HCT116 (cell line): ENCODE results near the gene TBX4. TPM values are rescaled to one million over a fixed set of nuclear protein-coding genes. Genes with fewer than 3 reads are reported as not detected.

Experiments
- ATAC-seq: fragments of 200-7000 bp; cut with Tn5 transposase; 2 replicates; pipeline ENCODE4 v1.9.1; 2020; ENCODE audit warnings: mild to moderate bottlenecking, moderate library complexity
- BruUV-seq: library from RNA; stranded (reverse); fragments of 400-500 nt; replicated peaks from 2 replicates; lab custom pipeline; 2021; lab: Mats Ljungman, UMichigan
- CTCF ChIA-PET: fragments of 300-600 bp; sonication (Branson Sonifier 250); formaldehyde crosslinking; loops from one replicate; lab custom pipeline; 2021; ENCODE audit warnings: antibody characterized with exemption; lab: Charles Lee
- POLR2A ChIA-PET: fragments of 300-600, 350-600 bp; sonication (Branson Sonifier 250); formaldehyde crosslinking; loops from one replicate; lab custom pipeline; 2021; ENCODE audit warnings: antibody characterized with exemption; lab: Charles Lee
- RAD21 ChIA-PET, 2 experiments: fragments of 300-600 bp; sonication (Branson Sonifier 250); formaldehyde crosslinking; loops; one replicate each; lab custom pipeline; 2023; ENCODE audit warnings: low total read pairs in 2 of 2; ENCODE audit not compliant: uncharacterized antibody in 2 of 2, unreplicated experiment in 2 of 2, low non-redundant PET in 1 of 2; lab: Charles Lee
- DNase-seq: peaks from one replicate; pipeline ENCODE4 v3.0.0-alpha.2; 2010; ENCODE audit warnings: low read depth, low spot score
- H2AFZ ChIP-seq: fragments of 200-600 bp; shearing (Covaris generic), sonication (generic); 2 replicates; pipeline ENCODE4 v1.6.1; 2017; ENCODE audit warnings: low read depth, mixed run types, mixed read lengths, antibody characterized with exemption, low read length; ENCODE audit not compliant: poor library complexity, severe bottlenecking
- H3K27ac ChIP-seq: 2 replicates; pipeline ENCODE4 v1.5.1; 2012; ENCODE audit warnings: low read depth, low read length
- H3K27me3 ChIP-seq: fragments of 200-600 bp; sonication (generic); 2 replicates; pipeline ENCODE4 v1.6.1; 2016; ENCODE audit warnings: mixed run types, low read length, mixed read lengths; ENCODE audit not compliant: insufficient read depth
- H3K36me3 ChIP-seq, 2 experiments: fragments of 200-500 bp in 1 of 2; fragments of 200-600 bp in 1 of 2; sonication (Bioruptor generic) in 1 of 2; sonication (generic) in 1 of 2; 2 replicates each; pipeline versions ENCODE4 v1.5.1 to v1.6.1; 2014 to 2016; ENCODE audit warnings: low read length in 2 of 2, inconsistent platforms in 1 of 2, mixed read lengths in 1 of 2, mixed run types in 1 of 2; ENCODE audit not compliant: insufficient read depth in 2 of 2, control insufficient read depth in 1 of 2
- H3K4me1 ChIP-seq, 2 experiments: fragments of 200-600 bp in 1 of 2; sonication (generic) in 1 of 2; 2 replicates each; pipeline versions ENCODE4 v1.5.1 to v1.6.1; 2012 to 2017; ENCODE audit warnings: low read length in 2 of 2, inconsistent platforms in 1 of 2, mild to moderate bottlenecking in 1 of 2, mixed read lengths in 1 of 2, mixed run types in 1 of 2, moderate library complexity in 1 of 2; ENCODE audit not compliant: insufficient read depth in 2 of 2, control insufficient read depth in 1 of 2
- H3K4me2 ChIP-seq: fragments of 200-600 bp; sonication (generic); 2 replicates; pipeline ENCODE4 v1.6.1; 2017; ENCODE audit warnings: mixed run types, low read length, mixed read lengths
- H3K4me3 ChIP-seq, 2 experiments: fragments of 200-600 bp in 1 of 2; sonication (generic) in 1 of 2; replicated peaks in 1 of 2; 2 replicates each; pipeline ENCODE4 v1.5.1; 2011 to 2016; ENCODE audit warnings: low read length in 2 of 2, control low read depth in 1 of 2, low read depth in 1 of 2, mild to moderate bottlenecking in 1 of 2, mixed read lengths in 1 of 2, mixed run types in 1 of 2
- H3K79me2 ChIP-seq: fragments of 200-600 bp; sonication (generic); 2 replicates; pipeline ENCODE4 v1.6.1; 2017; ENCODE audit warnings: mild to moderate bottlenecking, mixed run types, low read length, moderate library complexity, mixed read lengths; ENCODE audit not compliant: insufficient read depth
- H3K9ac ChIP-seq: fragments of 200-600 bp; sonication (generic); 2 replicates; pipeline ENCODE4 v1.6.1; 2016; ENCODE audit warnings: low read length, mixed read lengths
- H3K9me2 ChIP-seq: fragments of 200-600 bp; sonication (generic), shearing (Covaris generic); 2 replicates; pipeline ENCODE4 v1.6.1; 2017; ENCODE audit warnings: mixed run types, mild to moderate bottlenecking, moderate library complexity; ENCODE audit not compliant: insufficient read depth
- H3K9me3 ChIP-seq, 2 experiments: fragments of 200-500 bp in 1 of 2; fragments of 200-600 bp in 1 of 2; sonication (Bioruptor generic) in 1 of 2; sonication (generic) in 1 of 2; 2 replicates each; pipeline ENCODE4 v1.6.1; 2014 to 2017; ENCODE audit warnings: low read length in 2 of 2, mixed read lengths in 2 of 2, inconsistent platforms in 1 of 2, low read depth in 1 of 2, mild to moderate bottlenecking in 1 of 2, mixed run types in 1 of 2, moderate library complexity in 1 of 2; ENCODE audit not compliant: control insufficient read depth in 1 of 2, insufficient read depth in 1 of 2
- H4K20me1 ChIP-seq: fragments of 200-600 bp; sonication (generic), shearing (Covaris generic); 2 replicates; pipeline ENCODE4 v1.6.1; 2017; ENCODE audit warnings: mixed run types, mild to moderate bottlenecking, moderate library complexity; ENCODE audit not compliant: insufficient read depth
- ATF3 ChIP-seq: IDR thresholded peaks from 2 replicates; pipeline ENCODE4 v1.6.1; 2012
- CTCF ChIP-seq, 3 experiments: fragments of 200-600 bp in 1 of 3; sonication (generic) in 1 of 3; IDR thresholded peaks in 2 of 3; conservative IDR thresholded peaks in 1 of 3; 2 replicates each; pipeline ENCODE4 v1.5.1; 2012 to 2017; ENCODE audit warnings: low read depth in 2 of 3, low read length in 2 of 3, antibody characterized with exemption in 1 of 3, borderline replicate concordance in 1 of 3, control low read depth in 1 of 3, mild to moderate bottlenecking in 1 of 3, mixed read lengths in 1 of 3, mixed run types in 1 of 3, moderate library complexity in 1 of 3; ENCODE audit not compliant: insufficient read depth in 1 of 3
- EGR1 ChIP-seq: IDR thresholded peaks from 2 replicates; pipeline ENCODE4 v1.6.1; 2012; ENCODE audit warnings: low read depth
- ELF1 ChIP-seq: IDR thresholded peaks from 2 replicates; pipeline ENCODE4 v1.6.1; 2012; ENCODE audit warnings: low read depth, borderline replicate concordance
- EZH2phosphoT487 ChIP-seq: fragments of 200-600 bp; IDR thresholded peaks from 2 replicates; pipeline ENCODE4 v1.6.1; 2018; ENCODE audit warnings: antibody characterized with exemption, borderline replicate concordance
- FOSL1 ChIP-seq: IDR thresholded peaks from 2 replicates; pipeline ENCODE4 v1.6.1; 2012; ENCODE audit warnings: low read depth
- POLR2A ChIP-seq: IDR thresholded peaks from 2 replicates; pipeline ENCODE4 v1.7.0; 2011; ENCODE audit warnings: borderline replicate concordance; ENCODE audit not compliant: insufficient read depth, insufficient read length; ENCODE audit errors: extremely low read depth
- RAD21 ChIP-seq: IDR thresholded peaks from 2 replicates; pipeline ENCODE4 v1.6.1; 2012; ENCODE audit warnings: low read depth, mild to moderate bottlenecking
- TCF7L2 ChIP-seq: IDR thresholded peaks from 2 replicates; pipeline ENCODE4 v1.7.0; 2011; ENCODE audit warnings: borderline replicate concordance, inconsistent platforms; ENCODE audit not compliant: insufficient read depth, insufficient read length; ENCODE audit errors: extremely low read depth
- YY1 ChIP-seq: IDR thresholded peaks from 2 replicates; pipeline ENCODE4 v1.6.1; 2011; ENCODE audit warnings: low read length, low read depth, moderate library complexity, mild to moderate bottlenecking; ENCODE audit not compliant: insufficient replicate concordance; ENCODE audit errors: extremely low read depth
- ZFX ChIP-seq: fragments of 450-650 bp; IDR thresholded peaks from 2 replicates; pipeline ENCODE4 v1.6.1; 2017
- ZNF274 ChIP-seq: fragments of 200-500 bp; sonication (Bioruptor generic); IDR thresholded peaks from 2 replicates; pipeline ENCODE4 v1.6.1; 2014; ENCODE audit warnings: mild to moderate bottlenecking, low read depth, low read length, inconsistent platforms
- intact Hi-C: fragments of 100-400 bp; cut with micrococcal nuclease; formaldehyde crosslinking; loops from 2 replicates; pipeline ENCODE4 v1.10.0; 2022
- total RNA-seq: library from RNA; stranded (reverse); gene quantifications from one replicate; pipeline ENCODE4 v1.2.1, GENCODE V29; 2021; ENCODE audit not compliant: unreplicated experiment
- TF ChIP-seq, protein P1 (sequence below): IDR thresholded peaks from 2 replicates; pipeline ENCODE4 v1.6.1; 2011; ENCODE audit warnings: mild to moderate bottlenecking, low read length, moderate library complexity; ENCODE audit not compliant: insufficient replicate concordance; ENCODE audit errors: extremely low read depth
- TF ChIP-seq, protein P2 (sequence below): IDR thresholded peaks from 2 replicates; pipeline ENCODE4 v1.6.1; 2012; ENCODE audit warnings: low read depth

TBX4 gene
- total RNA-seq, 1 experiment from 2014 or later, result 0.27 TPM

DNA sequence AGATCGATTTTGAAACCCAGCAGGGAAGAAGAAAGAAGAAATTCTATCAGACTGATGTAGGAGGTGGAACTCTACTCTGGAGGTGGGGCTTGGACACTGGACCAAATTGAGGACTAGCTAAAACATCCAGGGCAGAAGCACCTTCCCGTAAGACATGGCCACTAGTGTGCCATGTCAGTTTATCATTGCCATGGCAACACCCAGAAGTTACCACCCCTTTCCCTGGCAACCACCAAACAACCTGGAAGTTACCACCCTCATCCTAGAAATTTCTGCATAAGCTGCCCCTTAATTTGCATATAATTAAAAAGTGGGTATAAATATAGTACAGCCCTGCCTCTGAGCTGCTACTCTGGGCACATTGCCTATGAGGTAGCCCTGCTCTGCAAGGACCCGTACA, 72.1 kb downstream of the TBX4 start:
- Histone ChIP-seq H3K4me1 (no peaks in the 10 kb centered on the region), H3K9me3 (no peaks in the 10 kb centered on the region), H3K4me3 (no peak overlapping the region), H3K4me2 (no peak overlapping the region), H3K9ac (no peak overlapping the region), H4K20me1 (no peaks in the 10 kb centered on the region), H3K9me2 (no peaks in the 10 kb centered on the region), H3K27ac (no peak overlapping the region), H3K79me2 (no peaks in the 10 kb centered on the region), H3K36me3 (no peaks in the 10 kb centered on the region), H2AFZ (no peak overlapping the region), H3K27me3 (no peaks in the 10 kb centered on the region)
- ChIA-PET RAD21 (no interaction called here), CTCF (interaction anchor here (1.1 kb wide), 1 partner anchor 16 kb away, joined by 3 read pairs; no protein-coding TSS in a partner anchor), POLR2A (interaction anchor here (1.1 to 1.9 kb wide), 3 partner anchors 10 to 56 kb away, joined by 3 to 5 read pairs (median 5); no protein-coding TSS in a partner anchor)
- TF ChIP-seq EZH2phosphoT487, result no peak
- TF ChIP-seq CTCF (IDR thresholded peaks at IDR 0.05 in 2 of 3, conservative IDR thresholded peaks at IDR 0.05 in 1 of 3; ENCODE audit: borderline replicate concordance in 1 of 3, insufficient read depth in 1 of 3, low read depth in 2 of 3, low read length in 2 of 3), result no peak
- no peak for TF ChIP-seq ZFX
- no peak for TF ChIP-seq RAD21
- no peak for TF ChIP-seq ATF3
- TF ChIP-seq FOSL1, result no peak
- TF ChIP-seq POLR2A, result no peak
- TF ChIP-seq, protein P1, sequence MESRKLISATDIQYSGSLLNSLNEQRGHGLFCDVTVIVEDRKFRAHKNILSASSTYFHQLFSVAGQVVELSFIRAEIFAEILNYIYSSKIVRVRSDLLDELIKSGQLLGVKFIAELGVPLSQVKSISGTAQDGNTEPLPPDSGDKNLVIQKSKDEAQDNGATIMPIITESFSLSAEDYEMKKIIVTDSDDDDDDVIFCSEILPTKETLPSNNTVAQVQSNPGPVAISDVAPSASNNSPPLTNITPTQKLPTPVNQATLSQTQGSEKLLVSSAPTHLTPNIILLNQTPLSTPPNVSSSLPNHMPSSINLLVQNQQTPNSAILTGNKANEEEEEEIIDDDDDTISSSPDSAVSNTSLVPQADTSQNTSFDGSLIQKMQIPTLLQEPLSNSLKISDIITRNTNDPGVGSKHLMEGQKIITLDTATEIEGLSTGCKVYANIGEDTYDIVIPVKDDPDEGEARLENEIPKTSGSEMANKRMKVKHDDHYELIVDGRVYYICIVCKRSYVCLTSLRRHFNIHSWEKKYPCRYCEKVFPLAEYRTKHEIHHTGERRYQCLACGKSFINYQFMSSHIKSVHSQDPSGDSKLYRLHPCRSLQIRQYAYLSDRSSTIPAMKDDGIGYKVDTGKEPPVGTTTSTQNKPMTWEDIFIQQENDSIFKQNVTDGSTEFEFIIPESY, result no peak
- no peak for TF ChIP-seq EGR1
- TF ChIP-seq TCF7L2, result no peak
- no peak for TF ChIP-seq ZNF274
- no peak for TF ChIP-seq ELF1
- TF ChIP-seq, protein P2, sequence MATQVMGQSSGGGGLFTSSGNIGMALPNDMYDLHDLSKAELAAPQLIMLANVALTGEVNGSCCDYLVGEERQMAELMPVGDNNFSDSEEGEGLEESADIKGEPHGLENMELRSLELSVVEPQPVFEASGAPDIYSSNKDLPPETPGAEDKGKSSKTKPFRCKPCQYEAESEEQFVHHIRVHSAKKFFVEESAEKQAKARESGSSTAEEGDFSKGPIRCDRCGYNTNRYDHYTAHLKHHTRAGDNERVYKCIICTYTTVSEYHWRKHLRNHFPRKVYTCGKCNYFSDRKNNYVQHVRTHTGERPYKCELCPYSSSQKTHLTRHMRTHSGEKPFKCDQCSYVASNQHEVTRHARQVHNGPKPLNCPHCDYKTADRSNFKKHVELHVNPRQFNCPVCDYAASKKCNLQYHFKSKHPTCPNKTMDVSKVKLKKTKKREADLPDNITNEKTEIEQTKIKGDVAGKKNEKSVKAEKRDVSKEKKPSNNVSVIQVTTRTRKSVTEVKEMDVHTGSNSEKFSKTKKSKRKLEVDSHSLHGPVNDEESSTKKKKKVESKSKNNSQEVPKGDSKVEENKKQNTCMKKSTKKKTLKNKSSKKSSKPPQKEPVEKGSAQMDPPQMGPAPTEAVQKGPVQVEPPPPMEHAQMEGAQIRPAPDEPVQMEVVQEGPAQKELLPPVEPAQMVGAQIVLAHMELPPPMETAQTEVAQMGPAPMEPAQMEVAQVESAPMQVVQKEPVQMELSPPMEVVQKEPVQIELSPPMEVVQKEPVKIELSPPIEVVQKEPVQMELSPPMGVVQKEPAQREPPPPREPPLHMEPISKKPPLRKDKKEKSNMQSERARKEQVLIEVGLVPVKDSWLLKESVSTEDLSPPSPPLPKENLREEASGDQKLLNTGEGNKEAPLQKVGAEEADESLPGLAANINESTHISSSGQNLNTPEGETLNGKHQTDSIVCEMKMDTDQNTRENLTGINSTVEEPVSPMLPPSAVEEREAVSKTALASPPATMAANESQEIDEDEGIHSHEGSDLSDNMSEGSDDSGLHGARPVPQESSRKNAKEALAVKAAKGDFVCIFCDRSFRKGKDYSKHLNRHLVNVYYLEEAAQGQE, result no peak
- no peak for TF ChIP-seq YY1
- DNase-seq (no peak), ATAC-seq (no peak)
- no TSS peak for BruUV-seq
- intact Hi-C loops, result no loop called here
